ENCODE measurements around the gene RAP1A.

- TF ChIP-seq CTCF (IDR thresholded peaks at IDR 0.05) (no peak), POLR2A (IDR thresholded peaks at IDR 0.05) (no peak)
Measured at GRCh38 chr1:111658622-111659021, 39.0 kb downstream of the RAP1A start.

All from transverse colon (tissue), 3 donors.